Activated T-helper 2 cell treated with anti-CD3 and anti-CD28 coated beads, Interferon-gamma antibody, Interleukin-2, Interleukin-4, amounts not matched to agents 10 μg/mL and 5 μg/mL and 100 μg/mL, durations not matched to agents 14 hours and 24 hours and 36 hours (primary cell): ENCODE results near the gene SIL1. TPM values are rescaled to one million over a fixed set of nuclear protein-coding genes. Genes with fewer than 3 reads are reported as not detected.

Source experiments
- DNase-seq: peaks from one replicate; pipeline ENCODE4 v3.0.0; 2021; ENCODE audit warnings: low spot score
- H3K27ac Mint-ChIP-seq: one replicate; pipeline ENCODE4 v1.8.0; 2021; ENCODE audit warnings: mixed read lengths
- H3K27me3 Mint-ChIP-seq: one replicate; pipeline ENCODE4 v1.8.0; 2021; ENCODE audit warnings: low read depth, mixed read lengths
- H3K36me3 Mint-ChIP-seq: one replicate; pipeline ENCODE4 v1.8.0; 2021; ENCODE audit warnings: low read depth, mixed read lengths
- H3K4me1 Mint-ChIP-seq: one replicate; pipeline ENCODE4 v1.8.0; 2021; ENCODE audit warnings: low read depth, mixed read lengths
- H3K4me3 Mint-ChIP-seq: one replicate; pipeline ENCODE4 v1.8.0; 2021; ENCODE audit warnings: low read depth, mild to moderate bottlenecking, moderate library complexity, mixed read lengths
- H3K9me3 Mint-ChIP-seq: one replicate; pipeline ENCODE4 v1.8.0; 2021; ENCODE audit warnings: mixed read lengths
- intact Hi-C: fragments of 100-400 bp; cut with micrococcal nuclease; formaldehyde crosslinking; loops from one replicate; pipeline ENCODE4 v1.15.1; 2023
- total RNA-seq: library from RNA; stranded (reverse); gene quantifications from 2 replicates; pipeline ENCODE4 v1.2.3, GENCODE V29; 2022

SIL1 gene
- total RNA-seq, 1 donor from 2014 or later, result 31.1 TPM

GRCh38 chr5:139141446-139142204 is 56.5 kb downstream of the SIL1 start:
- DNase-seq, result no peak
- H3K4me1 Mint-ChIP-seq, result peaks cover 20% of the 10 kb centered on the region
- H3K27me3 Mint-ChIP-seq, result no peaks in the 10 kb centered on the region
- peaks cover 5% of the 10 kb centered on the region for H3K36me3 Mint-ChIP-seq
- H3K9me3 Mint-ChIP-seq, result no peaks in the 10 kb centered on the region
- intact Hi-C loops, result no loop called here
- no peak overlapping the region for H3K27ac Mint-ChIP-seq
- H3K4me3 Mint-ChIP-seq, result no peak overlapping the region

GRCh38 chr5:139140591-139141071 is 57.5 kb downstream of the SIL1 start:
- H3K4me1 Mint-ChIP-seq, result peaks cover 20% of the 10 kb centered on the region
- peaks cover 5% of the 10 kb centered on the region for H3K36me3 Mint-ChIP-seq

GRCh38 chr5:139138809-139139208 is 59.4 kb downstream of the SIL1 start:
- intact Hi-C loops, result no loop called here
- Mint-ChIP-seq H3K4me1 (peaks cover 12% of the 10 kb centered on the region), H3K9me3 (no peaks in the 10 kb centered on the region), H3K36me3 (peaks cover under 1% of the 10 kb centered on the region), H3K27me3 (no peaks in the 10 kb centered on the region), H3K4me3 (no peak overlapping the region), H3K27ac (no peak overlapping the region)
- no peak for DNase-seq

More at GRCh38 chr5:139140591-139141071, 57.5 kb downstream of the SIL1 start:
- no peak for DNase-seq
- Mint-ChIP-seq H3K4me3 (no peak overlapping the region), H3K9me3 (no peaks in the 10 kb centered on the region), H3K27me3 (no peaks in the 10 kb centered on the region), H3K27ac (no peak overlapping the region)
- intact Hi-C loops, result no loop called here

- intact Hi-C loops, result no loop called here
- no peaks in the 10 kb centered on the region for H3K36me3 Mint-ChIP-seq
- no peak for DNase-seq
- H3K27ac Mint-ChIP-seq, result no peak overlapping the region
- no peaks in the 10 kb centered on the region for H3K9me3 Mint-ChIP-seq
- H3K4me1 Mint-ChIP-seq, result peaks cover 12% of the 10 kb centered on the region
- no peak overlapping the region for H3K4me3 Mint-ChIP-seq
- H3K27me3 Mint-ChIP-seq, result no peaks in the 10 kb centered on the region
These were observed 60.1 kb downstream of the SIL1 start for GRCh38 chr5:139138109-139138508.

- no peaks in the 10 kb centered on the region for H3K9me3 Mint-ChIP-seq
- DNase-seq, result no peak
- no peaks in the 10 kb centered on the region for H3K27me3 Mint-ChIP-seq
- no peak overlapping the region for H3K27ac Mint-ChIP-seq
- intact Hi-C loops, result no loop called here
- H3K36me3 Mint-ChIP-seq, result no peaks in the 10 kb centered on the region
- H3K4me1 Mint-ChIP-seq, result peaks cover 12% of the 10 kb centered on the region
- no peak overlapping the region for H3K4me3 Mint-ChIP-seq
These were observed 60.5 kb downstream of the SIL1 start for GRCh38 chr5:139137697-139138096.

DNA sequence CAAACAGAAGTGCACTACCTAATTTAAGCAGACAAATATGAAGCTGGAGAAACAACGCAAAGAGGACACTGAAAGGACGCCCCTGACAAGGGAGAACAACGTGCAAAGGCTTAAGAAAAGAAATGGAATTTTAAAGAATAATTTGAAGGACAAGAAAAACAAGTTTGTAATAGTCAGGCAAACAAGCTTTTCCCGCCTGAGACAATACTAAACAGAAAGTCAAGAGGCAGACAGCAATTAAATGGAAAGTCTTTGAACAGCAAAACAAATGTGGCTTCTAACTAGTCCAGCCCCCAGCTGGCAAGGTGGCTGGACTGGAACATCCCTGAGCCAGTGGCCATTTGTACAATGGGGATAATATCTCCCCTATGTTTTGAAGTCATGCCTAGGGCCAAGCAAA is 63.3 kb downstream of the SIL1 start:
- H3K27ac Mint-ChIP-seq, result no peak overlapping the region
- DNase-seq, result no peak
- no peaks in the 10 kb centered on the region for H3K36me3 Mint-ChIP-seq
- intact Hi-C loops, result no loop called here
- no peaks in the 10 kb centered on the region for H3K27me3 Mint-ChIP-seq
- H3K4me3 Mint-ChIP-seq, result no peak overlapping the region
- H3K4me1 Mint-ChIP-seq, result peaks cover 4% of the 10 kb centered on the region
- no peaks in the 10 kb centered on the region for H3K9me3 Mint-ChIP-seq

DNA sequence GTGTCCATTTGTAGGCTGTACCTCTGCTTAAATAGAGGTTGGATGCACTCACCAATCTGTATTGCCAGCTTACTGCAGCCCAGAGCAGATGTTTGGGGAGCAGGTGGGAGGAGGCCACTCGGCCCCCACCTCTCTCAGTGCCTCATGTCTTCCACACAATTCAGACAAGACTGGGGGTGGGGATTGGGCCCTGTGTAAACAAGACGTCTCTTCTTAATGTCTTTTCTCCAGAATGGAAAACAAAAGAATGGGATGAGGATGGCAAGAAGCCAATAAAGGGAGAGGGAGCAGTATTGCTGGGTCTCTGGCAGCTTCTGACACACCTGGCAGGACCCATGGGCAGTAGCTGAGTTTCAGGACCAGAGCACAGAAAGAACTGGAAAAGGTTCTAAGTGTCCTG is 64.9 kb downstream of the SIL1 start:
- H3K27me3 Mint-ChIP-seq, result no peaks in the 10 kb centered on the region
- H3K27ac Mint-ChIP-seq, result no peak overlapping the region
- H3K4me1 Mint-ChIP-seq, result no peaks in the 10 kb centered on the region
- H3K36me3 Mint-ChIP-seq, result no peaks in the 10 kb centered on the region
- no peak for DNase-seq
- H3K4me3 Mint-ChIP-seq, result no peak overlapping the region
- intact Hi-C loops, result no loop called here
- no peaks in the 10 kb centered on the region for H3K9me3 Mint-ChIP-seq

DNA sequence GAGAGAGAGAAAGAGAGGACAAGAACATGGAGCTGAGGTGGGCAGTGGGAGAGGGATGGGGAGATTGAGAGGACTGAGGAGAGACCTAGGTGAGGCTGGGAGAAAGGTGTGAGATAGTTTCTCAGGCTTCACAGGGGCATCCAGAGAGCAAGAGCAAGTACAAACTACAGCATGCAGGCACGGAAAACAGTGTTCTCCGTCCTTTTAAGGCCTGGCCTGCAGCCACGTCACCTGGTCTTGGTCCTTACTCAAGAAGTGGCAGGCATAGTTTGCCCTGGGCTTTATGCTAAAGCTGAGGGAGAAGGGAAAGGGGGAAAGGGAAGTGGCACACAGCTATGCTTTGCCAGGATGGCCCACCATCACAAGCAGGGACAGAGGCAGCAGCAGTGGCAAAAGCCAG is 65.7 kb downstream of the SIL1 start:
- Mint-ChIP-seq H3K27ac (no peak overlapping the region), H3K36me3 (no peaks in the 10 kb centered on the region), H3K4me1 (no peaks in the 10 kb centered on the region), H3K4me3 (no peak overlapping the region), H3K9me3 (no peaks in the 10 kb centered on the region), H3K27me3 (no peaks in the 10 kb centered on the region)
- no peak for DNase-seq
- intact Hi-C loops, result no loop called here

- intact Hi-C loops, result no loop called here
- DNase-seq, result no peak
- H3K4me1 Mint-ChIP-seq, result no peaks in the 10 kb centered on the region
- H3K27ac Mint-ChIP-seq, result no peak overlapping the region
- H3K9me3 Mint-ChIP-seq, result no peaks in the 10 kb centered on the region
- H3K27me3 Mint-ChIP-seq, result no peaks in the 10 kb centered on the region
- no peaks in the 10 kb centered on the region for H3K36me3 Mint-ChIP-seq
- no peak overlapping the region for H3K4me3 Mint-ChIP-seq
These were observed 66.2 kb downstream of the SIL1 start for GRCh38 chr5:139131921-139132432.

DNA sequence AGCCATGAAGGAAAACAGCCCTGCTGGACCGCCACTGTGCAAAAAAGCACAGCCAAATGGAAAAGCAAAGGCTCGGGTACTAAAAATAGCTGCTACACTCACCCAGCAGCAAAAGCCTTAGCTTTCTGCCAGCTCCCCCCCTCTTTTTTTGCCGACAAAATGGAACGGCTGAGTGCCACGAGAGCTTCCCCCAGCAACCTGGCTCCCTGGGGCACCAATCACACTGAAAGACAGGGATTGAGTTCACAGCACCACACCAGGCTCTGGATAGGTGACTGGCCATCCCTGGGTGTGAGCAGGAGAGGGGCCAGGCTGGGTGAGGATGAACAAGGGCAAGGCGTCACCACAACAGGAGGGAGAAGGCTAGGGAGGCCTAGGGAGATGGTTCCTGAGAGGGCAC is 66.7 kb downstream of the SIL1 start:
- DNase-seq, result no peak
- no peaks in the 10 kb centered on the region for H3K4me1 Mint-ChIP-seq
- no peak overlapping the region for H3K27ac Mint-ChIP-seq
- intact Hi-C loops, result no loop called here
- no peaks in the 10 kb centered on the region for H3K36me3 Mint-ChIP-seq
- no peak overlapping the region for H3K4me3 Mint-ChIP-seq
- H3K27me3 Mint-ChIP-seq, result no peaks in the 10 kb centered on the region
- no peaks in the 10 kb centered on the region for H3K9me3 Mint-ChIP-seq

GRCh38 chr5:139131062-139131461 is 67.1 kb downstream of the SIL1 start:
- no peak overlapping the region for H3K4me3 Mint-ChIP-seq
- no peaks in the 10 kb centered on the region for H3K4me1 Mint-ChIP-seq
- intact Hi-C loops, result no loop called here
- H3K27me3 Mint-ChIP-seq, result no peaks in the 10 kb centered on the region
- H3K36me3 Mint-ChIP-seq, result no peaks in the 10 kb centered on the region
- no peaks in the 10 kb centered on the region for H3K9me3 Mint-ChIP-seq
- DNase-seq, result no peak
- H3K27ac Mint-ChIP-seq, result no peak overlapping the region

DNA sequence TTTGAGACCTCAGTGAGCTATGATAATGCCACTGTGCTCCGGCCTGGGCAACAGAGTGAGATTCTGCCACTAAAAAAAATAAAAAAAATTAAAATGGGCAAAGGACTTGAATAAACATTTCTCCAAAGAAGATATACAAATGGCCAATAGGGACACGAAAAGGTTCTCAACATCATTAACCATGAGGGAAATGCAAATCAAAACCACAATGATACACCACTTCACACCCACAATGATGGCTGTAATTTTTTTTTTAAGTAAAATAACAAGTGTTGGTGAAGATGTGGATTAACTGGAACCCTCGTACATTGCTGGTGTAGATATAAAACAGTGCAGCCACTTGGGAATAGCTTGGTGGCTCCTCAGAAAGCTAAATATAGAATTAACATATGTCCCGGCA is 68.0 kb downstream of the SIL1 start:
- H3K4me3 Mint-ChIP-seq, result no peak overlapping the region
- H3K27me3 Mint-ChIP-seq, result no peaks in the 10 kb centered on the region
- no peaks in the 10 kb centered on the region for H3K4me1 Mint-ChIP-seq
- no peaks in the 10 kb centered on the region for H3K9me3 Mint-ChIP-seq
- no peaks in the 10 kb centered on the region for H3K36me3 Mint-ChIP-seq
- no peak for DNase-seq
- no peak overlapping the region for H3K27ac Mint-ChIP-seq
- intact Hi-C loops, result no loop called here

GRCh38 chr5:139126711-139127111 is 71.5 kb downstream of the SIL1 start:
- intact Hi-C loops, result no loop called here
- Mint-ChIP-seq H3K4me1 (no peaks in the 10 kb centered on the region), H3K36me3 (no peaks in the 10 kb centered on the region), H3K4me3 (no peak overlapping the region), H3K27ac (no peak overlapping the region), H3K27me3 (no peaks in the 10 kb centered on the region), H3K9me3 (no peaks in the 10 kb centered on the region)
- DNase-seq, result no peak
